ENCODE data around the gene ARMH2. TPM values are rescaled to one million over a fixed set of nuclear protein-coding genes. Genes with fewer than 3 reads are reported as not detected.

The ARMH2 gene
- total and polyA plus RNA-seq, 9 of the 15 experiments (the other 6 are each of a cell fraction or from before 2014, with no cell fraction given) = not detected

- Histone ChIP-seq H3K4me2 (ENCODE audit: insufficient read depth, low read length) (no peak overlapping the region), H3K79me2 (ENCODE audit: control insufficient read depth, insufficient read depth, low read length) (no peaks in the 10 kb centered on the region), H3K9ac (ENCODE audit: insufficient read depth in 1 of 2, low read depth in 2 of 2, low read length in 2 of 2) (no peak overlapping the region), H3K9me3 (replicated peaks; ENCODE audit: control insufficient read depth, insufficient read depth, low read depth, low read length) (no peaks in the 10 kb centered on the region), H2AFZ (ENCODE audit: low read depth, low read length) (no peak overlapping the region), H3K27ac (ENCODE audit: extremely low read depth, low read depth, low read length) (no peak overlapping the region), H3K4me1 (replicated peaks in 1 of 2; ENCODE audit: control insufficient read depth in 2 of 2, insufficient read depth in 2 of 2, low read length in 2 of 2) (no peaks in the 10 kb centered on the region), H3K27me3 (ENCODE audit: control insufficient read depth in 2 of 2, insufficient read depth in 2 of 2, low read length in 2 of 2) (peaks cover 24 to 55% of the 10 kb centered on the region in 2 experiments; a peak in 4 of 5 replicates), H3K36me3 (ENCODE audit: control insufficient read depth, insufficient read depth, low read length) (no peaks in the 10 kb centered on the region), H4K20me1 (replicated peaks; ENCODE audit: control insufficient read depth, insufficient read depth, low read length) (no peaks in the 10 kb centered on the region), H3K9me1 (ENCODE audit: control insufficient read depth, insufficient read depth, low read length) (no peaks in the 10 kb centered on the region), H3K4me3 (no peak overlapping the region)
- intact Hi-C loops (cut with micrococcal nuclease) (no loop called here), in situ Hi-C loops (cut with MboI) (no loop called here)
- 0% methylated on average over 1 of the region's 1 CpG for WGBS (ENCODE audit: insufficient coverage, low coverage, missing lambda C conversion rate)
- TF ChIP-seq HNRNPK (IDR thresholded peaks at IDR 0.05; ENCODE audit: low read depth, low read length, poor library complexity, severe bottlenecking) = no peak
- no peak for TF ChIP-seq ZBTB33 (CRISPR knock-in tag; IDR thresholded peaks at IDR 0.05)
- no peak for TF ChIP-seq EGR1 (conservative IDR thresholded peaks at IDR 0.05)
- TF ChIP-seq HNRNPLL (IDR thresholded peaks at IDR 0.05; ENCODE audit: low read depth, low read length, poor library complexity, severe bottlenecking) = no peak
- no peak for TF ChIP-seq NCOA2 (IDR thresholded peaks at IDR 0.05; ENCODE audit: partially characterized antibody in 2 of 2)
- TF ChIP-seq ZNF217 (CRISPR knock-in tag; IDR thresholded peaks at IDR 0.05) = no peak
- TF ChIP-seq MTA3 (IDR thresholded peaks at IDR 0.05; ENCODE audit: borderline replicate concordance) = no peak
- no peak for TF ChIP-seq ZNF239 (CRISPR knock-in tag; IDR thresholded peaks at IDR 0.05)
- TF ChIP-seq HES1 (IDR thresholded peaks at IDR 0.05; ENCODE audit: low read depth) = no peak
- no peak for TF ChIP-seq MTA2 (IDR thresholded peaks at IDR 0.05; ENCODE audit: low read depth)
- no TSS peak for BruUV-seq (replicated peaks)
- FAIRE-seq (no peak), DNase-seq (ENCODE audit: extremely low read depth in 1 of 4, low spot score in 3 of 4) (no peak), ATAC-seq (no peak)
- CTCF ChIA-PET (ENCODE audit: low intra/inter-chr PET ratio) = no interaction called here
- POLR2A ChIA-PET = interaction anchor here (0.6 kb wide), 1 partner anchor 9 kb away, joined by 5 read pairs; no protein-coding TSS in a partner anchor
Observed at GRCh38 chr6:24844061-24844460, 45.3 kb upstream of the ARMH2 start.

Data from K562 (cell line).